IMR-90 (cell line): ENCODE data around the gene SLC25A15. TPM values are rescaled to one million over a fixed set of nuclear protein-coding genes. Genes with fewer than 3 reads are reported as not detected.

ENCODE experiments used
- ATAC-seq: fragments of 200-7000 bp; cut with Tn5 transposase; 2 replicates; pipeline ENCODE4 v1.9.1; 2020; ENCODE audit warnings: low read depth, mild to moderate bottlenecking, moderate library complexity
- Bru-seq: library from RNA; stranded (reverse); fragments of 400-500 nt; gene quantifications from one replicate; lab custom pipeline; 2021; lab: Mats Ljungman, UMichigan
- BruChase-seq, 2 experiments: library from RNA; stranded (reverse); fragments of 400-500 nt; gene quantifications; one replicate each; lab custom pipeline; 2021; lab: Mats Ljungman, UMichigan
- BruUV-seq: library from RNA; stranded (reverse); fragments of 400-500 nt; replicated peaks from 2 replicates; lab custom pipeline; 2021; lab: Mats Ljungman, UMichigan
- CTCF ChIA-PET: fragments of 300-600 bp; formaldehyde crosslinking; extraction: SDS; loops from one replicate; lab custom pipeline; 2021; ENCODE audit warnings: antibody characterized with exemption; lab: Yijun Ruan, JAX
- POLR2A ChIA-PET: fragments of 300-600 bp; sonication (Branson Sonifier 250); formaldehyde crosslinking; loops from one replicate; lab custom pipeline; 2022; ENCODE audit warnings: antibody characterized with exemption; ENCODE audit not compliant: unreplicated experiment; lab: Charles Lee
- DNase-seq: peaks from one replicate; pipeline ENCODE4 v3.0.0; 2013
- H2AFZ ChIP-seq: replicated peaks from 2 replicates; pipeline ENCODE3; 2013; ENCODE audit warnings: low read length, mild to moderate bottlenecking; ENCODE audit not compliant: poor library complexity
- H2AK5ac ChIP-seq: 2 replicates; pipeline ENCODE4 v1.6.1; 2013; ENCODE audit warnings: low read depth, low read length, inconsistent platforms
- H2AK9ac ChIP-seq: replicated peaks from 2 replicates; pipeline ENCODE3; 2013; ENCODE audit warnings: mild to moderate bottlenecking, low read depth, low read length, moderate library complexity; ENCODE audit not compliant: poor library complexity
- H2BK120ac ChIP-seq: 2 replicates; pipeline ENCODE4 v1.6.1; 2013; ENCODE audit warnings: low read depth, low read length, inconsistent platforms
- H2BK15ac ChIP-seq: 3 replicates; pipeline ENCODE4 v1.6.1; 2013; ENCODE audit warnings: low read depth, low read length, inconsistent platforms
- H2BK20ac ChIP-seq: 2 replicates; pipeline ENCODE4 v1.6.1; 2013; ENCODE audit warnings: low read depth, mild to moderate bottlenecking, inconsistent platforms, low read length, moderate library complexity
- H2BK5ac ChIP-seq: 2 replicates; pipeline ENCODE4 v1.6.1; 2013; ENCODE audit warnings: mild to moderate bottlenecking, low read depth, low read length, inconsistent platforms; ENCODE audit not compliant: poor library complexity, severe bottlenecking
- H3K14ac ChIP-seq: replicated peaks from 2 replicates; pipeline ENCODE4 v1.6.1; 2013; ENCODE audit warnings: low read depth, low read length, inconsistent platforms
- H3K18ac ChIP-seq: 2 replicates; pipeline ENCODE4 v1.6.1; 2013; ENCODE audit warnings: low read depth, low read length, control low read depth
- H3K23ac ChIP-seq: 2 replicates; pipeline ENCODE4 v1.6.1; 2013; ENCODE audit warnings: low read depth, low read length, inconsistent platforms
- H3K27ac ChIP-seq: 2 replicates; pipeline ENCODE4 v1.5.1; 2013; ENCODE audit warnings: mild to moderate bottlenecking, control low read depth, low read length; ENCODE audit not compliant: insufficient read depth
- H3K27me3 ChIP-seq: 2 replicates; pipeline ENCODE4 v1.6.1; 2013; ENCODE audit warnings: low read length; ENCODE audit not compliant: control insufficient read depth, insufficient read depth
- H3K36me3 ChIP-seq: 2 replicates; pipeline ENCODE4 v1.6.1; 2013; ENCODE audit warnings: low read length, mixed read lengths; ENCODE audit not compliant: control insufficient read depth, insufficient read depth
- H3K4ac ChIP-seq: 2 replicates; pipeline ENCODE4 v1.6.1; 2013; ENCODE audit warnings: low read depth, low read length, inconsistent platforms
- H3K4me1 ChIP-seq: 2 replicates; pipeline ENCODE4 v1.6.1; 2013; ENCODE audit warnings: low read length, mixed read lengths; ENCODE audit not compliant: control insufficient read depth, insufficient read depth
- H3K4me2 ChIP-seq: 2 replicates; pipeline ENCODE4 v1.6.1; 2013; ENCODE audit warnings: low read depth, mild to moderate bottlenecking, control low read depth, low read length, moderate library complexity
- H3K4me3 ChIP-seq: 2 replicates; pipeline ENCODE4 v1.5.1; 2013; ENCODE audit warnings: low read depth, mild to moderate bottlenecking, control low read depth, low read length, moderate library complexity; ENCODE audit not compliant: insufficient read depth
- H3K56ac ChIP-seq: 2 replicates; pipeline ENCODE4 v1.6.1; 2013; ENCODE audit warnings: low read length, inconsistent platforms; ENCODE audit not compliant: insufficient read depth; ENCODE audit errors: extremely low read depth
- H3K79me1 ChIP-seq, 2 experiments: 2 replicates each; pipeline ENCODE4 v1.6.1; 2013; ENCODE audit warnings: low read length in 2 of 2, inconsistent platforms in 1 of 2, low read depth in 1 of 2
- H3K9ac ChIP-seq: 2 replicates; pipeline ENCODE4 v1.6.1; 2013; ENCODE audit warnings: low read depth, low read length, control low read depth
- H3K9me1 ChIP-seq: 2 replicates; pipeline ENCODE4 v1.6.1; 2013; ENCODE audit warnings: low read length, inconsistent platforms; ENCODE audit not compliant: insufficient read depth
- H3K9me3 ChIP-seq: 2 replicates; pipeline ENCODE4 v1.6.1; 2013; ENCODE audit warnings: low read length; ENCODE audit not compliant: control insufficient read depth, insufficient read depth
- H4K20me1 ChIP-seq: 2 replicates; pipeline ENCODE4 v1.6.1; 2013; ENCODE audit warnings: low read length, inconsistent platforms; ENCODE audit not compliant: insufficient read depth
- H4K5ac ChIP-seq: 2 replicates; pipeline ENCODE4 v1.6.1; 2013; ENCODE audit warnings: mild to moderate bottlenecking, low read depth, low read length, control low read depth
- H4K8ac ChIP-seq, 2 experiments: 2 replicates each; pipeline ENCODE4 v1.6.1; 2013; ENCODE audit warnings: low read depth in 2 of 2, low read length in 2 of 2, control low read depth in 1 of 2, inconsistent platforms in 1 of 2
- H4K91ac ChIP-seq: 2 replicates; pipeline ENCODE4 v1.6.1; 2013; ENCODE audit warnings: low read depth, low read length, inconsistent platforms; ENCODE audit not compliant: insufficient read depth
- BHLHE40 ChIP-seq: fragments of 150-350 bp; IDR thresholded peaks from 2 replicates; pipeline ENCODE4 v1.6.1; 2016; ENCODE audit warnings: mild to moderate bottlenecking, low read depth, low read length
- CEBPB ChIP-seq: IDR thresholded peaks from 2 replicates; pipeline ENCODE4 v1.6.1; 2012; ENCODE audit warnings: low read depth, low read length, improper control_type of control experiment
- CHD1 ChIP-seq: IDR thresholded peaks from 2 replicates; pipeline ENCODE4 v1.6.1; 2012; ENCODE audit warnings: low read depth, low read length, improper control_type of control experiment
- FOS ChIP-seq: fragments of 150-350 bp; IDR thresholded peaks from 2 replicates; pipeline ENCODE4 v1.6.1; 2016; ENCODE audit warnings: low read depth, low read length
- MAFK ChIP-seq: IDR thresholded peaks from 2 replicates; pipeline ENCODE4 v1.6.1; 2012; ENCODE audit warnings: low read depth, low read length, improper control_type of control experiment
- MAZ ChIP-seq: IDR thresholded peaks from 2 replicates; pipeline ENCODE4 v1.6.1; 2012; ENCODE audit warnings: low read depth, mild to moderate bottlenecking, low read length, improper control_type of control experiment, moderate library complexity, borderline replicate concordance
- MXI1 ChIP-seq: IDR thresholded peaks from 2 replicates; pipeline ENCODE4 v1.6.1; 2012; ENCODE audit warnings: low read depth, mild to moderate bottlenecking, low read length, moderate library complexity, borderline replicate concordance
- NFE2L2 ChIP-seq: fragments of 150-350 bp; IDR thresholded peaks from 2 replicates; pipeline ENCODE4 v1.6.1; 2016; ENCODE audit warnings: low read depth, mild to moderate bottlenecking, low read length
- POLR2A ChIP-seq: IDR thresholded peaks from 2 replicates; pipeline ENCODE4 v1.6.1; 2012; ENCODE audit warnings: mild to moderate bottlenecking, low read depth, low read length
- RAD21 ChIP-seq: IDR thresholded peaks from 2 replicates; pipeline ENCODE4 v1.6.1; 2012; ENCODE audit warnings: low read length, improper control_type of control experiment
- RFX5 ChIP-seq: IDR thresholded peaks from 2 replicates; pipeline ENCODE4 v1.8.0; 2012; ENCODE audit warnings: low read depth, mild to moderate bottlenecking, low read length, moderate library complexity
- SMC3 ChIP-seq: fragments of 150-350 bp; IDR thresholded peaks from 2 replicates; pipeline ENCODE4 v1.6.1; 2016; ENCODE audit warnings: low read depth, mild to moderate bottlenecking, antibody characterized with exemption, low read length, moderate library complexity
- WGBS, 2 experiments: methylation state at CpG; one replicate each; pipeline versions ENCODE4 v1.1.5 to v1.1.7; 2013; ENCODE audit warnings: missing lambda C conversion rate in 2 of 2; ENCODE audit not compliant: insufficient read length in 1 of 2; ENCODE audit errors: extremely low coverage in 2 of 2; 5-methylcytosine and 5-hydroxymethylcytosine counted together
- dilution Hi-C: fragments of 300-500 bp; cut with HindIII; formaldehyde crosslinking; loops from one replicate; pipeline ENCODE4 v1.14.3; 2018; ENCODE audit warnings: low sequenced_read_pairs; ENCODE audit not compliant: unreplicated experiment
- in situ Hi-C: fragments of 300-500 bp; cut with MboI; formaldehyde crosslinking; loops from 3 replicates; pipeline ENCODE4 v1.14.3; 2019; ENCODE audit warnings: low sequenced_read_pairs, inconsistent platforms, mixed read lengths
- intact Hi-C: fragments of 100-400 bp; cut with micrococcal nuclease; formaldehyde crosslinking; loops from 2 replicates; pipeline ENCODE4 v1.10.0; 2022
- long read RNA-seq: library from polyadenylated mRNA; unstranded; transcript quantifications from one replicate; pipeline ENCODE4 v2.0.0, GENCODE V29; 2021; ENCODE audit not compliant: unreplicated experiment
- polyA plus RNA-seq, 3 experiments: library from polyadenylated mRNA; depleted of rRNA; stranded (reverse); fragments of >200 nt; gene quantifications; 2 replicates each; pipeline ENCODE4 v1.2.3, GENCODE V29; 2012; ENCODE audit warnings: low replicate concordance in 1 of 3
- total RNA-seq: library from RNA; depleted of rRNA; stranded (reverse); fragments of >200 nt; gene quantifications from 2 replicates; pipeline ENCODE4 v1.2.3, GENCODE V29; 2012; rRNA removed
- TF ChIP-seq, protein P1 (sequence below): conservative IDR thresholded peaks from 2 replicates; pipeline ENCODE4 v1.5.1; 2012; ENCODE audit warnings: mild to moderate bottlenecking, low read depth, low read length, improper control_type of control experiment

The SLC25A15 gene
- total RNA-seq (13.3 and 16.1 TPM in 2 replicates), polyA plus RNA-seq (2012; rRNA removed) (5.2 and 5.4 TPM in 2 replicates), Bru-seq, nascent RNA (percentile 50 among the genes with signal in this experiment), BruChase-seq, experiment 1, labeled RNA remaining after a 6-hour chase (percentile 45 among the genes with signal in this experiment), BruChase-seq, experiment 2, labeled RNA remaining after a 2-hour chase (percentile 39 among the genes with signal in this experiment)
- 3.6 and 4.7 TPM in 2 replicates for polyA plus RNA-seq (2012; cell fraction: cytosol; rRNA removed)
- polyA plus RNA-seq (2012; cell fraction: nucleus; rRNA removed; ENCODE audit: low replicate concordance): 2.5 TPM in 2 replicates
- long read RNA-seq, partial matches to known transcripts: 0 of 3 reads
- long read RNA-seq, other reads (novel, unspliced or antisense): 2 of 3 reads

DNA sequence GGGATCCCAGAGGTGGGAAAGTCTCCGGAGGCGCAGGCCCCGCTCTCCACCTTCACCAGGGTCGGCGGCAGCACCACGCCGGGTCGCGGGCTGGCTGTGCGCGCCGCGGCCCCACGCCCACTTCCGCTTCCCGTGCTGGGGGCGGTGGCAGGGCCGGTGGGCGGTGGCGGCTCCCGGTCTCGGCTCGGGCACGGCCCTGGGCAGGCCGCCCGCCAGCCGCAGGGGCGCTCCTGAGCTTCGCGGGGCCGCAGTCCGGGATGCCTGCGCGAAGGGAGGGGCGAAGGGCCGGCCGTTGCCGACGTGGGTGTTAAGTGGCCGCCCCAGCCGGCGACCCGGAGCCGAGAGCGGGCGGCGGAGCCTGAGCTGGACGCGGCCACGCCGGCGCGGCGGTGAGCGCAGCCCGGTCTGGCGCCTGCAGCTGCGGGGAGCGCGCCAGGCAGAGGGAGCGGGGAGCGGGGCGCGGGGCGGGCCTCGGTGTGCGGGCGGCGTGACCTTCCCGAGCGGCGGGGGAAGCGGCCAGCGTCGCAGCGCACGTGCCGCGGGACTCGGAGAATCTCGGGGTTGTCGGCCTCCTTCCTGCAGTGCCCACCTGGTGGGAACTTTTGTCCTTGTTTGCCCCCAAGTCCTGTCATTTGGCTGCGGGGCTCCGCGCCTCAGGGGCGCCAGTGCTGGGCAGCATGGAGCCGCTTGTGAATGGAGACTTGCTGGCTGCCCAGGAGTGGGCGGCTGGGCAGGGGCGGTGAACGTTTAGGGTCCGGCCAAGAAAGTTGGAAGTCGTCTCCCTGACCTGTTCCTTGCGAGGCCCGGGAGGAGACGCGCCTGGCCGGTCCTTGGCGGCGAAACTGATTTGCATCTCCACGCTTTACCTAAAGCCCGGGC, at the start of gene SLC25A15:
SLC25A15 (plus strand) TSS at position 337 of the 879 bp plus-strand sequence. CDS start 3,616 bp downstream, outside the sequence.
- in situ Hi-C loops: loop anchor here (10.0 kb wide), 1 partner anchor 265 kb away; no protein-coding TSS in a partner anchor
- H4K5ac ChIP-seq: peak within 1 kb of the TSS; percentile 90
- H2AFZ ChIP-seq: peak within 1 kb of the TSS; percentile 99
- WGBS, 2 experiments: 1% methylated on average over 42 of the region's 101 CpGs; no CpG with 5 or more reads in 1 of the 2 experiments
- peaks cover 4% of the 10 kb centered on the region; the same call in 1 of the 2 replicates for H3K4me1 ChIP-seq
- H2AK5ac ChIP-seq: peak within 1 kb of the TSS; percentile 62
- peak within 1 kb of the TSS; percentile 92 for H3K4me2 ChIP-seq
- H4K8ac ChIP-seq: peak within 1 kb of the TSS; percentile 93 to 96
- peak within 1 kb of the TSS; percentile 64; the same call in 1 of the 2 replicates for H2BK20ac ChIP-seq
- peaks cover 5% of the 10 kb centered on the region for H3K9me1 ChIP-seq
- H3K27ac ChIP-seq: peak within 1 kb of the TSS; percentile 97
- POLR2A ChIA-PET: interaction anchor here (0.7 to 1.0 kb wide), 2 partner anchors 9 to 203 kb away, joined by 3 read pairs; no protein-coding TSS in a partner anchor
- peak; percentile 91 for ATAC-seq
- H3K56ac ChIP-seq: peak within 1 kb of the TSS; percentile 92
- no TSS peak for BruUV-seq
- peak within 1 kb of the TSS; percentile 80 for H4K91ac ChIP-seq
- peaks cover 5% of the 10 kb centered on the region; the same call in 1 of the 2 replicates for H3K36me3 ChIP-seq
- DNase-seq: peak; percentile 72
- peak within 1 kb of the TSS; percentile 95 for H3K9ac ChIP-seq
- peaks cover 12 to 22% of the 10 kb centered on the region in 2 experiments; a peak in 3 of 4 replicates for H3K79me1 ChIP-seq
- dilution Hi-C loops: no loop called here
- peak within 1 kb of the TSS; percentile 94 for H3K4ac ChIP-seq
- no peaks in the 10 kb centered on the region for H3K27me3 ChIP-seq
- no peaks in the 10 kb centered on the region for H3K9me3 ChIP-seq
- peak within 1 kb of the TSS; percentile 78 for H3K4me3 ChIP-seq
- CTCF ChIA-PET: interaction anchor here (0.6 to 1.9 kb wide), 3 partner anchors 25 to 271 kb away, joined by 3 to 4 read pairs (median 4); no protein-coding TSS in a partner anchor
- peak within 1 kb of the TSS; percentile 93 for H3K14ac ChIP-seq
- intact Hi-C loops: loop anchor here (2.0 to 10.0 kb wide), 2 partner anchors 271 to 435 kb away; partner anchors contain the start of gene WBP4
- H2BK5ac ChIP-seq: peak within 1 kb of the TSS; percentile 84
- peak within 1 kb of the TSS; percentile 74; the same call in 1 of the 3 replicates for H2BK15ac ChIP-seq
- peak within 1 kb of the TSS; percentile 92 for H2BK120ac ChIP-seq
- peak within 1 kb of the TSS; percentile 85 for H3K18ac ChIP-seq
- H2AK9ac ChIP-seq: peak within 1 kb of the TSS; percentile 92
- no peaks in the 10 kb centered on the region for H4K20me1 ChIP-seq
- peak within 1 kb of the TSS; percentile 89 for H3K23ac ChIP-seq
- TF ChIP-seq MAZ: no peak; the same call in 1 of the 2 replicates
- TF ChIP-seq CHD1: no peak
- no peak for TF ChIP-seq RFX5
- no peak for TF ChIP-seq MAFK
- TF ChIP-seq, protein P1, sequence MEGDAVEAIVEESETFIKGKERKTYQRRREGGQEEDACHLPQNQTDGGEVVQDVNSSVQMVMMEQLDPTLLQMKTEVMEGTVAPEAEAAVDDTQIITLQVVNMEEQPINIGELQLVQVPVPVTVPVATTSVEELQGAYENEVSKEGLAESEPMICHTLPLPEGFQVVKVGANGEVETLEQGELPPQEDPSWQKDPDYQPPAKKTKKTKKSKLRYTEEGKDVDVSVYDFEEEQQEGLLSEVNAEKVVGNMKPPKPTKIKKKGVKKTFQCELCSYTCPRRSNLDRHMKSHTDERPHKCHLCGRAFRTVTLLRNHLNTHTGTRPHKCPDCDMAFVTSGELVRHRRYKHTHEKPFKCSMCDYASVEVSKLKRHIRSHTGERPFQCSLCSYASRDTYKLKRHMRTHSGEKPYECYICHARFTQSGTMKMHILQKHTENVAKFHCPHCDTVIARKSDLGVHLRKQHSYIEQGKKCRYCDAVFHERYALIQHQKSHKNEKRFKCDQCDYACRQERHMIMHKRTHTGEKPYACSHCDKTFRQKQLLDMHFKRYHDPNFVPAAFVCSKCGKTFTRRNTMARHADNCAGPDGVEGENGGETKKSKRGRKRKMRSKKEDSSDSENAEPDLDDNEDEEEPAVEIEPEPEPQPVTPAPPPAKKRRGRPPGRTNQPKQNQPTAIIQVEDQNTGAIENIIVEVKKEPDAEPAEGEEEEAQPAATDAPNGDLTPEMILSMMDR: peak; percentile 43
- TF ChIP-seq CEBPB: no peak
- TF ChIP-seq POLR2A: peak; percentile 58; the same call in 1 of the 2 replicates
- peak; percentile 45 for TF ChIP-seq RAD21
- TF ChIP-seq BHLHE40: peak; percentile 76
- no peak for TF ChIP-seq NFE2L2
- TF ChIP-seq FOS: no peak
- TF ChIP-seq MXI1: peak; percentile 53; the same call in 1 of the 2 replicates
- TF ChIP-seq SMC3: no peak; the same call in 1 of the 2 replicates
